Measurements from ENCODE around the gene GALNT6.

DNA sequence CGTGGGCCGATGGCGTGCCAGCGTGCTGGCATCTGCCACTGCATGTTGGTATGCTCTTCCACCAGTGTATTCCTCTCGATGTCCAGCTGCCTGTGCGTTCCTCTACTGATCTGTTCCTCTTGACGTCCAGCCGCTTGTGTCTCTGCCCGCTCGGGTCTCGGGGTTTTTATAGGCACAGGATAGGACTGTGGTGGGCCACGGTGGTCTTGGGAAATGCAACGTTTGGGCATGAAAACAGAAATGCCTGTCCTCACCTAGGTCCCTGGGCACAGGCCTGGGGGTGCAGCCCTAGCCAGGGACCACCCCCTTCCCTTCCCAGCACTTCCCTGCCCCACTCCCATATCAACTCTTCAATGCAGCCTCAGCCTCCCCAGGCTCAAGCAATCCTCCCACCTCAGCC, 10.3 kb upstream of the GALNT6 start:
- TF ChIP-seq SUZ12 (IDR thresholded peaks at IDR 0.05; ENCODE audit: low read depth, low read length): no peak
- TF ChIP-seq, protein P1, sequence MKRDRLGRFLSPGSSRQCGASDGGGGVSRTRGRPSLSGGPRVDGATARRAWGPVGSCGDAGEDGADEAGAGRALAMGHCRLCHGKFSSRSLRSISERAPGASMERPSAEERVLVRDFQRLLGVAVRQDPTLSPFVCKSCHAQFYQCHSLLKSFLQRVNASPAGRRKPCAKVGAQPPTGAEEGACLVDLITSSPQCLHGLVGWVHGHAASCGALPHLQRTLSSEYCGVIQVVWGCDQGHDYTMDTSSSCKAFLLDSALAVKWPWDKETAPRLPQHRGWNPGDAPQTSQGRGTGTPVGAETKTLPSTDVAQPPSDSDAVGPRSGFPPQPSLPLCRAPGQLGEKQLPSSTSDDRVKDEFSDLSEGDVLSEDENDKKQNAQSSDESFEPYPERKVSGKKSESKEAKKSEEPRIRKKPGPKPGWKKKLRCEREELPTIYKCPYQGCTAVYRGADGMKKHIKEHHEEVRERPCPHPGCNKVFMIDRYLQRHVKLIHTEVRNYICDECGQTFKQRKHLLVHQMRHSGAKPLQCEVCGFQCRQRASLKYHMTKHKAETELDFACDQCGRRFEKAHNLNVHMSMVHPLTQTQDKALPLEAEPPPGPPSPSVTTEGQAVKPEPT (CRISPR knock-in tag; IDR thresholded peaks at IDR 0.05; ENCODE audit: low read depth): no peak
- TF ChIP-seq, protein P2, sequence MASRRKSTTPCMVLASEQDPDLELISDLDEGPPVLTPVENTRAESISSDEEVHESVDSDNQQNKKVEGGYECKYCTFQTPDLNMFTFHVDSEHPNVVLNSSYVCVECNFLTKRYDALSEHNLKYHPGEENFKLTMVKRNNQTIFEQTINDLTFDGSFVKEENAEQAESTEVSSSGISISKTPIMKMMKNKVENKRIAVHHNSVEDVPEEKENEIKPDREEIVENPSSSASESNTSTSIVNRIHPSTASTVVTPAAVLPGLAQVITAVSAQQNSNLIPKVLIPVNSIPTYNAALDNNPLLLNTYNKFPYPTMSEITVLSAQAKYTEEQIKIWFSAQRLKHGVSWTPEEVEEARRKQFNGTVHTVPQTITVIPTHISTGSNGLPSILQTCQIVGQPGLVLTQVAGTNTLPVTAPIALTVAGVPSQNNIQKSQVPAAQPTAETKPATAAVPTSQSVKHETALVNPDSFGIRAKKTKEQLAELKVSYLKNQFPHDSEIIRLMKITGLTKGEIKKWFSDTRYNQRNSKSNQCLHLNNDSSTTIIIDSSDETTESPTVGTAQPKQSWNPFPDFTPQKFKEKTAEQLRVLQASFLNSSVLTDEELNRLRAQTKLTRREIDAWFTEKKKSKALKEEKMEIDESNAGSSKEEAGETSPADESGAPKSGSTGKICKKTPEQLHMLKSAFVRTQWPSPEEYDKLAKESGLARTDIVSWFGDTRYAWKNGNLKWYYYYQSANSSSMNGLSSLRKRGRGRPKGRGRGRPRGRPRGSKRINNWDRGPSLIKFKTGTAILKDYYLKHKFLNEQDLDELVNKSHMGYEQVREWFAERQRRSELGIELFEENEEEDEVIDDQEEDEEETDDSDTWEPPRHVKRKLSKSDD (CRISPR knock-in tag; IDR thresholded peaks at IDR 0.05; ENCODE audit: low read depth): no peak
- no peak for TF ChIP-seq ZNF451 (CRISPR knock-in tag; IDR thresholded peaks at IDR 0.05)
- TF ChIP-seq, protein P3, sequence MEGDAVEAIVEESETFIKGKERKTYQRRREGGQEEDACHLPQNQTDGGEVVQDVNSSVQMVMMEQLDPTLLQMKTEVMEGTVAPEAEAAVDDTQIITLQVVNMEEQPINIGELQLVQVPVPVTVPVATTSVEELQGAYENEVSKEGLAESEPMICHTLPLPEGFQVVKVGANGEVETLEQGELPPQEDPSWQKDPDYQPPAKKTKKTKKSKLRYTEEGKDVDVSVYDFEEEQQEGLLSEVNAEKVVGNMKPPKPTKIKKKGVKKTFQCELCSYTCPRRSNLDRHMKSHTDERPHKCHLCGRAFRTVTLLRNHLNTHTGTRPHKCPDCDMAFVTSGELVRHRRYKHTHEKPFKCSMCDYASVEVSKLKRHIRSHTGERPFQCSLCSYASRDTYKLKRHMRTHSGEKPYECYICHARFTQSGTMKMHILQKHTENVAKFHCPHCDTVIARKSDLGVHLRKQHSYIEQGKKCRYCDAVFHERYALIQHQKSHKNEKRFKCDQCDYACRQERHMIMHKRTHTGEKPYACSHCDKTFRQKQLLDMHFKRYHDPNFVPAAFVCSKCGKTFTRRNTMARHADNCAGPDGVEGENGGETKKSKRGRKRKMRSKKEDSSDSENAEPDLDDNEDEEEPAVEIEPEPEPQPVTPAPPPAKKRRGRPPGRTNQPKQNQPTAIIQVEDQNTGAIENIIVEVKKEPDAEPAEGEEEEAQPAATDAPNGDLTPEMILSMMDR (CRISPR knock-in tag; IDR thresholded peaks at IDR 0.05): no peak
- no peak for TF ChIP-seq RXRA (CRISPR knock-in tag; IDR thresholded peaks at IDR 0.05)
- TF ChIP-seq ARNT (IDR thresholded peaks at IDR 0.05): no peak
- no peak for TF ChIP-seq NFYB (CRISPR knock-in tag; IDR thresholded peaks at IDR 0.05)
- no peak for TF ChIP-seq ZNF841 (CRISPR knock-in tag; IDR thresholded peaks at IDR 0.05; ENCODE audit: borderline replicate concordance)
- no peak for TF ChIP-seq RAD21 (CRISPR knock-in tag; IDR thresholded peaks at IDR 0.05)
- no peak for TF ChIP-seq PLRG1 (conservative IDR thresholded peaks at IDR 0.05)

Measured in HepG2 (cell line).